GM12878 (cell line): Measurements from ENCODE around the gene YTHDC1. TPM values are rescaled to one million over a fixed set of nuclear protein-coding genes. Genes with fewer than 3 reads are reported as not detected.

ENCODE experiments used
- ASH2L ChIP-seq: fragments of 300-600, 200-600 bp; sonication (generic); IDR thresholded peaks from 2 replicates; pipeline ENCODE4 v1.6.1; 2017; ENCODE audit warnings: low read depth, mild to moderate bottlenecking, borderline replicate concordance
- BMI1 ChIP-seq: fragments of 450-650 bp; IDR thresholded peaks from 2 replicates; pipeline ENCODE4 v1.6.1; 2016; ENCODE audit warnings: mild to moderate bottlenecking, moderate library complexity, borderline replicate concordance
- BRCA1 ChIP-seq: IDR thresholded peaks from 2 replicates; pipeline ENCODE4 v1.6.1; 2011; ENCODE audit warnings: low read depth, low read length, improper control_type of control experiment
- E4F1 ChIP-seq: fragments of 450-650 bp; IDR thresholded peaks from 2 replicates; pipeline ENCODE4 v1.6.1; 2018; ENCODE audit warnings: borderline replicate concordance, mild to moderate bottlenecking; ENCODE audit not compliant: partially characterized antibody
- IKZF2 ChIP-seq, 2 experiments: fragments of 450-650 bp; IDR thresholded peaks; 2 replicates each; pipeline ENCODE4 v1.6.1; 2017; ENCODE audit warnings: mild to moderate bottlenecking in 2 of 2, moderate library complexity in 2 of 2
- NR2C2 ChIP-seq: IDR thresholded peaks from 2 replicates; pipeline ENCODE4 v1.6.1; 2011; ENCODE audit warnings: borderline replicate concordance, low read depth; ENCODE audit not compliant: control insufficient read depth, insufficient read length
- POLR2A ChIP-seq: IDR thresholded peaks from 2 replicates; pipeline ENCODE4 v1.6.1; 2011; ENCODE audit warnings: low read depth, mild to moderate bottlenecking, low read length
- RAD21 ChIP-seq: IDR thresholded peaks from 2 replicates; pipeline ENCODE4 v1.6.1; 2011; ENCODE audit warnings: mild to moderate bottlenecking, low read depth, low read length, moderate library complexity; ENCODE audit not compliant: insufficient read depth
- RBBP5 ChIP-seq: fragments of 200-600 bp; sonication (generic); conservative IDR thresholded peaks from 2 replicates; pipeline ENCODE4 v1.6.1; 2016
- RELA ChIP-seq: fragments of 450-650 bp; IDR thresholded peaks from 2 replicates; pipeline ENCODE4 v1.8.0; 2014; ENCODE audit warnings: borderline replicate concordance; ENCODE audit not compliant: partially characterized antibody
- SKIL ChIP-seq: fragments of 450-650 bp; IDR thresholded peaks from 2 replicates; pipeline ENCODE4 v1.6.1; 2017; ENCODE audit warnings: mild to moderate bottlenecking, low read depth, inconsistent platforms; ENCODE audit not compliant: poor library complexity, severe bottlenecking
- SMAD1 ChIP-seq: fragments of 450-650 bp; IDR thresholded peaks from 2 replicates; pipeline ENCODE4 v1.6.1; 2018; ENCODE audit warnings: mild to moderate bottlenecking, low read depth; ENCODE audit not compliant: partially characterized antibody
- SMC3 ChIP-seq: IDR thresholded peaks from 2 replicates; pipeline ENCODE4 v1.6.1; 2011; ENCODE audit warnings: low read length, improper control_type of control experiment, borderline replicate concordance
- SREBF1 ChIP-seq: IDR thresholded peaks from 2 replicates; pipeline ENCODE4 v1.6.1; 2012; ENCODE audit warnings: mild to moderate bottlenecking, low read length
- YBX1 ChIP-seq: fragments of 450-650 bp; IDR thresholded peaks from 2 replicates; pipeline ENCODE4 v1.6.1; 2016; ENCODE audit warnings: antibody characterized with exemption
- polyA plus RNA-seq, 11 experiments: library from polyadenylated mRNA; depleted of rRNA in 4 of 11; unstranded in 6 of 11; stranded (reverse) in 5 of 11; fragments of >200 nt; fragmentation: Nextera tagmentation in 4 of 11; fragmentation: Illumina TruSeq in 1 of 11; extraction: Ambion mirVana in 4 of 11; extraction: Trizol in 1 of 11; gene quantifications; 1 replicate in 1 of 11; 2 replicates in 10 of 11; pipeline versions ENCODE4 v1.2.1 to v1.2.3, GENCODE V29; 2011 to 2016; ENCODE audit warnings: inconsistent platforms in 2 of 11, missing spikeins in 2 of 11, low read depth in 1 of 11
- total RNA-seq, 4 experiments: library from RNA; depleted of rRNA in 3 of 4; stranded (reverse); fragments of >200 nt in 3 of 4; fragmentation: Illumina TruSeq in 1 of 4; extraction: Trizol in 1 of 4; gene quantifications; 2 replicates each; pipeline versions ENCODE4 v1.2.1 to v1.2.3, GENCODE V29; 2013 to 2021
- TF ChIP-seq, protein P1 (sequence below), 3 experiments: IDR thresholded peaks in 2 of 3; conservative IDR thresholded peaks in 1 of 3; 2 replicates each; pipeline ENCODE4 v1.5.1; 2011; ENCODE audit warnings: low read depth in 3 of 3, low read length in 3 of 3, mild to moderate bottlenecking in 3 of 3, control low read depth in 2 of 3, moderate library complexity in 2 of 3, inconsistent platforms in 1 of 3, mixed read lengths in 1 of 3; ENCODE audit not compliant: control insufficient read depth in 2 of 3, insufficient read depth in 1 of 3; ENCODE audit errors: extremely low read depth in 1 of 3
- TF ChIP-seq, protein P2 (sequence below): fragments of 150-350 bp; IDR thresholded peaks from 2 replicates; pipeline ENCODE4 v1.6.1; 2016; ENCODE audit warnings: low read depth, low read length
- TF ChIP-seq, protein P3 (sequence below): fragments of 450-650 bp; IDR thresholded peaks from 2 replicates; pipeline ENCODE4 v1.6.1; 2016; ENCODE audit warnings: mild to moderate bottlenecking

The YTHDC1 gene
- total and polyA plus RNA-seq, 10 of the 15 experiments (the other 5 are each of a cell fraction or from before 2014, with no cell fraction given) = 18.7 to 83.2 (median 47.5) TPM

DNA sequence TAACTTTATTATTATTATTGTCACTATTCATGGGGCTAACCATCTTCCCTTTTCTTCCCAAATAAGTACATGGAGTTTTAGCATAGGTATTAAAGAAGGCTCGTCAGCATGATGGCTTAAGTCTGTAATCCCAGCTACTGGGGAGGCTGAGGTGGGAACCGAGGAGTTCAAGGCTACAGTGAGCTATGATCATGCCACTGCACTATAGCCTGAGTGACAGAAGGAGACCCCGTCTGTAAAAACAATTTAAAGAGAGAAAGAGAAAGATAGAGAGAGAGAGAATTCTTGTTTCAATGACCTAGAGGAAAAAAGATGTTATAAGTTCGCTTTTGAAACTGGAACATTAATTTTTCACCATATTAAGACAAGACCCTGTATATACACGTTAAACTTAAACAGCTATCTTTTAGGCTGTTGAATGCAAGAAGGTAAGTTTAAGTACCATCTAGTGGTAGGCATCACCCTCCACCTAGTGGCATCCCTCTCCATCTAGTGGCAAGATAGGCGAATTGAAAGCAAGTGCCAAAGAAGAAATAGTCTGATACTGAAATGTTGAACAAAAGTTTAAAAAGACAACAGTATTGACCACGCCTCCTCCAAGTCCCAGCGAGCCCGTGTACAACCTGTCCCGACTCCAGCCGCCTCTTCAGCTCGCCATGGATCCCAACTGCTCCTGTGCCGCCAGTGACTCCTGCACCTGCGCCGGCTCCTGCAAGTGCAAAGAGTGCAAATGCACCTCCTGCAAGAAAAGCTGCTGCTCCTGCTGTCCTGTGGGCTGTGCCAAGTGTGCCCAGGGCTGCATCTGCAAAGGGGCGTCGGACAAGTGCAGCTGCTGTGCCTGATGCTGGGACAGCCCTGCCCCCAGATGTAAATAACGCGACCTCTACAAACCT lies 26.0 kb upstream of the YTHDC1 start (continued):
- TF ChIP-seq SKIL (no peak), BMI1 (no peak), SMAD1 (no peak), SREBF1 (no peak), YBX1 (no peak), ASH2L (no peak), NR2C2 (no peak), RELA (no peak), IKZF2 (IDR thresholded peaks at IDR 0.05) (no peak), SMC3 (peak; percentile 89), POLR2A (no peak), RAD21 (peak; percentile 87), E4F1 (no peak), BRCA1 (no peak), RBBP5 (no peak)
- TF ChIP-seq, protein P1, sequence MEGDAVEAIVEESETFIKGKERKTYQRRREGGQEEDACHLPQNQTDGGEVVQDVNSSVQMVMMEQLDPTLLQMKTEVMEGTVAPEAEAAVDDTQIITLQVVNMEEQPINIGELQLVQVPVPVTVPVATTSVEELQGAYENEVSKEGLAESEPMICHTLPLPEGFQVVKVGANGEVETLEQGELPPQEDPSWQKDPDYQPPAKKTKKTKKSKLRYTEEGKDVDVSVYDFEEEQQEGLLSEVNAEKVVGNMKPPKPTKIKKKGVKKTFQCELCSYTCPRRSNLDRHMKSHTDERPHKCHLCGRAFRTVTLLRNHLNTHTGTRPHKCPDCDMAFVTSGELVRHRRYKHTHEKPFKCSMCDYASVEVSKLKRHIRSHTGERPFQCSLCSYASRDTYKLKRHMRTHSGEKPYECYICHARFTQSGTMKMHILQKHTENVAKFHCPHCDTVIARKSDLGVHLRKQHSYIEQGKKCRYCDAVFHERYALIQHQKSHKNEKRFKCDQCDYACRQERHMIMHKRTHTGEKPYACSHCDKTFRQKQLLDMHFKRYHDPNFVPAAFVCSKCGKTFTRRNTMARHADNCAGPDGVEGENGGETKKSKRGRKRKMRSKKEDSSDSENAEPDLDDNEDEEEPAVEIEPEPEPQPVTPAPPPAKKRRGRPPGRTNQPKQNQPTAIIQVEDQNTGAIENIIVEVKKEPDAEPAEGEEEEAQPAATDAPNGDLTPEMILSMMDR (IDR thresholded peaks at IDR 0.05 in 2 of 3, conservative IDR thresholded peaks at IDR 0.05 in 1 of 3; ENCODE audit: control insufficient read depth in 2 of 3, extremely low read depth in 1 of 3, insufficient read depth in 1 of 3, low read depth in 3 of 3, low read length in 3 of 3) = peak; percentile 78 to 97 (median 84)
- TF ChIP-seq, protein P2, sequence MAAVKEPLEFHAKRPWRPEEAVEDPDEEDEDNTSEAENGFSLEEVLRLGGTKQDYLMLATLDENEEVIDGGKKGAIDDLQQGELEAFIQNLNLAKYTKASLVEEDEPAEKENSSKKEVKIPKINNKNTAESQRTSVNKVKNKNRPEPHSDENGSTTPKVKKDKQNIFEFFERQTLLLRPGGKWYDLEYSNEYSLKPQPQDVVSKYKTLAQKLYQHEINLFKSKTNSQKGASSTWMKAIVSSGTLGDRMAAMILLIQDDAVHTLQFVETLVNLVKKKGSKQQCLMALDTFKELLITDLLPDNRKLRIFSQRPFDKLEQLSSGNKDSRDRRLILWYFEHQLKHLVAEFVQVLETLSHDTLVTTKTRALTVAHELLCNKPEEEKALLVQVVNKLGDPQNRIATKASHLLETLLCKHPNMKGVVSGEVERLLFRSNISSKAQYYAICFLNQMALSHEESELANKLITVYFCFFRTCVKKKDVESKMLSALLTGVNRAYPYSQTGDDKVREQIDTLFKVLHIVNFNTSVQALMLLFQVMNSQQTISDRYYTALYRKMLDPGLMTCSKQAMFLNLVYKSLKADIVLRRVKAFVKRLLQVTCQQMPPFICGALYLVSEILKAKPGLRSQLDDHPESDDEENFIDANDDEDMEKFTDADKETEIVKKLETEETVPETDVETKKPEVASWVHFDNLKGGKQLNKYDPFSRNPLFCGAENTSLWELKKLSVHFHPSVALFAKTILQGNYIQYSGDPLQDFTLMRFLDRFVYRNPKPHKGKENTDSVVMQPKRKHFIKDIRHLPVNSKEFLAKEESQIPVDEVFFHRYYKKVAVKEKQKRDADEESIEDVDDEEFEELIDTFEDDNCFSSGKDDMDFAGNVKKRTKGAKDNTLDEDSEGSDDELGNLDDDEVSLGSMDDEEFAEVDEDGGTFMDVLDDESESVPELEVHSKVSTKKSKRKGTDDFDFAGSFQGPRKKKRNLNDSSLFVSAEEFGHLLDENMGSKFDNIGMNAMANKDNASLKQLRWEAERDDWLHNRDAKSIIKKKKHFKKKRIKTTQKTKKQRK = no peak
- TF ChIP-seq, protein P3, sequence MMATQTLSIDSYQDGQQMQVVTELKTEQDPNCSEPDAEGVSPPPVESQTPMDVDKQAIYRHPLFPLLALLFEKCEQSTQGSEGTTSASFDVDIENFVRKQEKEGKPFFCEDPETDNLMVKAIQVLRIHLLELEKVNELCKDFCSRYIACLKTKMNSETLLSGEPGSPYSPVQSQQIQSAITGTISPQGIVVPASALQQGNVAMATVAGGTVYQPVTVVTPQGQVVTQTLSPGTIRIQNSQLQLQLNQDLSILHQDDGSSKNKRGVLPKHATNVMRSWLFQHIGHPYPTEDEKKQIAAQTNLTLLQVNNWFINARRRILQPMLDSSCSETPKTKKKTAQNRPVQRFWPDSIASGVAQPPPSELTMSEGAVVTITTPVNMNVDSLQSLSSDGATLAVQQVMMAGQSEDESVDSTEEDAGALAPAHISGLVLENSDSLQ = no peak
